ENCODE measurements around the gene SRC.
"Not testable (repeated sequence)": the region's sequence is repeated elsewhere in the genome, so short reads cannot be mapped to it uniquely, and the experiment has no call there.

The SRC gene

GRCh38 chr20:37364927-37365272 lies 19.0 kb downstream of the SRC start:
- no peak for DNase-seq

GRCh38 chr20:37365760-37366638 lies 20.1 kb downstream of the SRC start:
- DNase-seq, result peak; percentile 91

GRCh38 chr20:37366743-37367142 lies 20.8 kb downstream of the SRC start:
- DNase-seq, result no peak

GRCh38 chr20:37369846-37370245 lies 23.9 kb downstream of the SRC start:
- DNase-seq, result no peak

GRCh38 chr20:37371845-37372244 lies 25.9 kb downstream of the SRC start:
- not testable (repeated sequence) for DNase-seq

- no peak for DNase-seq
Measured at GRCh38 chr20:37372441-37372840, 26.5 kb downstream of the SRC start.

GRCh38 chr20:37373020-37373598 lies 27.2 kb downstream of the SRC start:
- no peak for DNase-seq

GRCh38 chr20:37375227-37375626 lies 29.3 kb downstream of the SRC start:
- DNase-seq, result no peak

GRCh38 chr20:37376324-37376723 lies 30.4 kb downstream of the SRC start:
- DNase-seq, result no peak

- DNase-seq, result no peak
Measured at GRCh38 chr20:37376791-37377190, 30.9 kb downstream of the SRC start.

GRCh38 chr20:37377346-37378081 lies 31.6 kb downstream of the SRC start:
- DNase-seq, result no peak

GRCh38 chr20:37378420-37378784 lies 32.5 kb downstream of the SRC start:
- no peak for DNase-seq

- peak; percentile 62 for DNase-seq
Measured at GRCh38 chr20:37378785-37379598, 33.1 kb downstream of the SRC start.

GRCh38 chr20:37379967-37380828 lies 34.3 kb downstream of the SRC start:
- no peak for DNase-seq

GRCh38 chr20:37380864-37381579 lies 35.1 kb downstream of the SRC start:
- DNase-seq, result no peak

- peak; percentile 74 for DNase-seq
Measured at GRCh38 chr20:37381621-37382471, 35.9 kb downstream of the SRC start.

GRCh38 chr20:37382482-37383120 lies 36.7 kb downstream of the SRC start:
- DNase-seq, result no peak

- DNase-seq, result peak; percentile 79
Measured at GRCh38 chr20:37383229-37383989, 37.5 kb downstream of the SRC start.

GRCh38 chr20:37384683-37385174 lies 38.8 kb downstream of the SRC start:
- DNase-seq, result peak; percentile 84
